ENCODE results near the gene GPR101. TPM values are rescaled to one million over a fixed set of nuclear protein-coding genes. Genes with fewer than 3 reads are reported as not detected.

GPR101 gene
- total RNA-seq: not detected
- polyA plus RNA-seq (ENCODE audit: insufficient read depth, low read depth, low replicate concordance): not detected
- long read RNA-seq, donor 1: 0 reads
- long read RNA-seq, donor 2: 0 reads
- long read RNA-seq, donor 3: 0 reads
- long read RNA-seq, donor 4: 0 reads
- long read RNA-seq, donor 5: 0 reads
- long read RNA-seq, donor 6: 0 reads
- long read RNA-seq, donor 7: 0 reads
- long read RNA-seq, donor 8: 0 reads
- long read RNA-seq, donor 9: 0 reads
- long read RNA-seq, donor 10: 0 reads

- no peak for TF ChIP-seq CTCF (IDR thresholded peaks at IDR 0.05; ENCODE audit: borderline replicate concordance, extremely low read depth, insufficient read depth)
- Histone ChIP-seq H3K9me3 (ENCODE audit: control insufficient read depth in 2 of 3, insufficient read depth in 1 of 3, low read length in 3 of 3) (no peaks in the 10 kb centered on the region), H3K4me3 (ENCODE audit: low read length in 3 of 3) (no peak within 1 kb of the TSS), H3K27ac (ENCODE audit: low read depth in 2 of 2, low read length in 2 of 2) (no peak within 1 kb of the TSS), H3K36me3 (ENCODE audit: control insufficient read depth in 2 of 3, insufficient read depth in 3 of 3, low read length in 3 of 3) (no peaks in the 10 kb centered on the region), H3K4me1 (ENCODE audit: control insufficient read depth in 2 of 3, insufficient read depth in 2 of 3, low read depth in 1 of 3, low read length in 3 of 3) (peaks cover 0 to 7% (median 2%) of the 10 kb centered on the region in 3 donors), H3K9ac (ENCODE audit: low read length in 3 of 3) (no peak within 1 kb of the TSS), H3K27me3 (ENCODE audit: control insufficient read depth, insufficient read depth, low read length) (peaks cover 48% of the 10 kb centered on the region)
- FAIRE-seq: no peak
- intact Hi-C loops (cut with DNase I): no loop called here
- DNase-seq: peak in 1 of 5 donors; percentile 32
These were observed at the start of gene GPR101 for GRCh38 chrX:137033774-137034507. Gene GPR101, minus strand, starts transcription at chrX:137033995. Its CDS starts 2,321 bp downstream, at chrX:137031674.

- no peaks in the 10 kb centered on the region for H3K36me3 ChIP-seq (ENCODE audit: control insufficient read depth in 2 of 3, insufficient read depth in 3 of 3, low read length in 3 of 3)
- H3K9ac ChIP-seq (ENCODE audit: low read length in 3 of 3): no peak overlapping the region
- no peak overlapping the region for H3K4me3 ChIP-seq (ENCODE audit: low read length in 3 of 3)
- intact Hi-C loops (cut with DNase I): no loop called here
- no peak for TF ChIP-seq CTCF (IDR thresholded peaks at IDR 0.05; ENCODE audit: borderline replicate concordance, extremely low read depth, insufficient read depth)
- H3K27me3 ChIP-seq (ENCODE audit: control insufficient read depth, insufficient read depth, low read length): no peaks in the 10 kb centered on the region
- no peaks in the 10 kb centered on the region for H3K9me3 ChIP-seq (ENCODE audit: control insufficient read depth in 2 of 3, insufficient read depth in 1 of 3, low read length in 3 of 3)
- no peak for DNase-seq
- no peak overlapping the region for H3K27ac ChIP-seq (ENCODE audit: low read depth in 2 of 2, low read length in 2 of 2)
- H3K4me1 ChIP-seq (ENCODE audit: control insufficient read depth in 2 of 3, insufficient read depth in 2 of 3, low read depth in 1 of 3, low read length in 3 of 3): no peaks in the 10 kb centered on the region
- no peak for FAIRE-seq
These were observed 47.4 kb upstream of the GPR101 start for GRCh38 chrX:137081239-137081638.

- Histone ChIP-seq H3K9ac (ENCODE audit: low read length in 3 of 3) (no peak overlapping the region), H3K4me3 (ENCODE audit: low read length in 3 of 3) (no peak overlapping the region), H3K36me3 (ENCODE audit: control insufficient read depth in 2 of 3, insufficient read depth in 3 of 3, low read length in 3 of 3) (no peaks in the 10 kb centered on the region), H3K27ac (ENCODE audit: low read depth in 2 of 2, low read length in 2 of 2) (no peak overlapping the region), H3K9me3 (ENCODE audit: control insufficient read depth in 2 of 3, insufficient read depth in 1 of 3, low read length in 3 of 3) (no peaks in the 10 kb centered on the region), H3K27me3 (ENCODE audit: control insufficient read depth, insufficient read depth, low read length) (no peaks in the 10 kb centered on the region), H3K4me1 (ENCODE audit: control insufficient read depth in 2 of 3, insufficient read depth in 2 of 3, low read depth in 1 of 3, low read length in 3 of 3) (no peaks in the 10 kb centered on the region)
- FAIRE-seq (no peak), DNase-seq (no peak)
- intact Hi-C loops (cut with DNase I): no loop called here
- no peak for TF ChIP-seq CTCF (IDR thresholded peaks at IDR 0.05; ENCODE audit: borderline replicate concordance, extremely low read depth, insufficient read depth)
These were observed 38.6 kb upstream of the GPR101 start for GRCh38 chrX:137072396-137072795.

Data from kidney (tissue), 22 donors.